ENCODE results near the gene SYT1. TPM values are rescaled to one million over a fixed set of nuclear protein-coding genes. Genes with fewer than 3 reads are reported as not detected.
"Not testable (repeated sequence)": the region's sequence is repeated elsewhere in the genome, so short reads cannot be mapped to it uniquely, and the experiment has no call there.

Gene SYT1
- total RNA-seq, 6 donors from 2014 or later = 0.52 to 0.67 (median 0.59) TPM; not detected in 3

- TF ChIP-seq POLR2AphosphoS5 (IDR thresholded peaks at IDR 0.05) (no peak), POLR2A (IDR thresholded peaks at IDR 0.05) (no peak), EP300 (IDR thresholded peaks at IDR 0.05) (no peak), CTCF (IDR thresholded peaks at IDR 0.05) (no peak)
- Histone ChIP-seq H3K4me3 (no peak overlapping the region), H3K9me3 (no peaks in the 10 kb centered on the region), H3K27ac (no peak overlapping the region), H3K4me1 (no peaks in the 10 kb centered on the region), H3K36me3 (no peaks in the 10 kb centered on the region), H3K27me3 (no peaks in the 10 kb centered on the region)
- DNase-seq (no peak), ATAC-seq (ENCODE audit: low FRiP score in 2 of 2) (no peak)
- WGBS, 2 donors = 88 to 89% methylated on average over 9 of the region's 9 CpGs
These were observed 338.6 kb downstream of the SYT1 start for GRCh38 chr12:79203058-79203647.

GRCh38 chr12:79206871-79207270 is 342.3 kb downstream of the SYT1 start:
- TF ChIP-seq CTCF (IDR thresholded peaks at IDR 0.05) = no peak
- TF ChIP-seq POLR2AphosphoS5 (IDR thresholded peaks at IDR 0.05) = no peak
- no peak for TF ChIP-seq POLR2A (IDR thresholded peaks at IDR 0.05)
- no peak for TF ChIP-seq EP300 (IDR thresholded peaks at IDR 0.05)
- no peak for ATAC-seq (ENCODE audit: low FRiP score in 2 of 2)
- WGBS, 2 donors = 85 to 100% methylated on average over 1 of the region's 1 CpG

GRCh38 chr12:79210403-79210802 is 345.8 kb downstream of the SYT1 start:
- not testable (repeated sequence) for H3K9me3 ChIP-seq; ATAC-seq (ENCODE audit: low FRiP score in 2 of 2); H3K27me3 ChIP-seq; H3K4me3 ChIP-seq; DNase-seq; H3K36me3 ChIP-seq; H3K27ac ChIP-seq; H3K4me1 ChIP-seq
- WGBS, 2 donors = 92 to 94% methylated on average over 3 of the region's 3 CpGs

More at GRCh38 chr12:79206871-79207270, 342.3 kb downstream of the SYT1 start:
- Histone ChIP-seq H3K4me3 (no peak overlapping the region), H3K27me3 (no peaks in the 10 kb centered on the region), H3K9me3 (no peaks in the 10 kb centered on the region), H3K4me1 (no peaks in the 10 kb centered on the region), H3K36me3 (no peaks in the 10 kb centered on the region), H3K27ac (no peak overlapping the region)
- DNase-seq = no peak

- Histone ChIP-seq H3K27me3 (no peaks in the 10 kb centered on the region), H3K4me1 (no peaks in the 10 kb centered on the region), H3K36me3 (no peaks in the 10 kb centered on the region), H3K27ac (no peak overlapping the region), H3K9me3 (peaks cover 0 to 9% (median 3%) of the 10 kb centered on the region in 4 donors), H3K4me3 (no peak overlapping the region)
- 78 to 81% methylated on average over 6 of the region's 6 CpGs for WGBS, 2 donors
- DNase-seq (peak in 1 of 2 donors; percentile 8), ATAC-seq (ENCODE audit: low FRiP score in 2 of 2) (no peak)
- TF ChIP-seq POLR2AphosphoS5 (IDR thresholded peaks at IDR 0.05) (no peak), EP300 (IDR thresholded peaks at IDR 0.05) (no peak), POLR2A (IDR thresholded peaks at IDR 0.05) (no peak), CTCF (IDR thresholded peaks at IDR 0.05) (no peak)
These were observed 352.7 kb downstream of the SYT1 start for GRCh38 chr12:79217306-79217705.

GRCh38 chr12:79223210-79223609 is 358.6 kb downstream of the SYT1 start:
- DNase-seq (peak in 1 of 2 donors; percentile 13), ATAC-seq (ENCODE audit: low FRiP score in 2 of 2) (no peak)
- H3K9me3 ChIP-seq = peaks cover 0 to 20% (median 3%) of the 10 kb centered on the region in 4 donors
- H3K4me3 ChIP-seq = no peak overlapping the region
- TF ChIP-seq POLR2AphosphoS5 (IDR thresholded peaks at IDR 0.05) = no peak
- no peak for TF ChIP-seq CTCF (IDR thresholded peaks at IDR 0.05)
- no peak for TF ChIP-seq EP300 (IDR thresholded peaks at IDR 0.05)
- TF ChIP-seq POLR2A (IDR thresholded peaks at IDR 0.05) = no peak
- H3K27me3 ChIP-seq = no peaks in the 10 kb centered on the region
- no peaks in the 10 kb centered on the region for H3K4me1 ChIP-seq
- H3K27ac ChIP-seq = no peak overlapping the region
- 87 to 100% methylated on average over 1 of the region's 1 CpG for WGBS, 2 donors
- H3K36me3 ChIP-seq = no peaks in the 10 kb centered on the region

Measured in upper lobe of left lung (tissue), 6 donors.